ENCODE measurements around the gene HDAC11. TPM values are rescaled to one million over a fixed set of nuclear protein-coding genes. Genes with fewer than 3 reads are reported as not detected.
"Not testable (repeated sequence)": the region's sequence is repeated elsewhere in the genome, so short reads cannot be mapped to it uniquely, and the experiment has no call there.

The HDAC11 gene
- total RNA-seq, 1 donor from 2014 or later, result 15.2 TPM

DNA sequence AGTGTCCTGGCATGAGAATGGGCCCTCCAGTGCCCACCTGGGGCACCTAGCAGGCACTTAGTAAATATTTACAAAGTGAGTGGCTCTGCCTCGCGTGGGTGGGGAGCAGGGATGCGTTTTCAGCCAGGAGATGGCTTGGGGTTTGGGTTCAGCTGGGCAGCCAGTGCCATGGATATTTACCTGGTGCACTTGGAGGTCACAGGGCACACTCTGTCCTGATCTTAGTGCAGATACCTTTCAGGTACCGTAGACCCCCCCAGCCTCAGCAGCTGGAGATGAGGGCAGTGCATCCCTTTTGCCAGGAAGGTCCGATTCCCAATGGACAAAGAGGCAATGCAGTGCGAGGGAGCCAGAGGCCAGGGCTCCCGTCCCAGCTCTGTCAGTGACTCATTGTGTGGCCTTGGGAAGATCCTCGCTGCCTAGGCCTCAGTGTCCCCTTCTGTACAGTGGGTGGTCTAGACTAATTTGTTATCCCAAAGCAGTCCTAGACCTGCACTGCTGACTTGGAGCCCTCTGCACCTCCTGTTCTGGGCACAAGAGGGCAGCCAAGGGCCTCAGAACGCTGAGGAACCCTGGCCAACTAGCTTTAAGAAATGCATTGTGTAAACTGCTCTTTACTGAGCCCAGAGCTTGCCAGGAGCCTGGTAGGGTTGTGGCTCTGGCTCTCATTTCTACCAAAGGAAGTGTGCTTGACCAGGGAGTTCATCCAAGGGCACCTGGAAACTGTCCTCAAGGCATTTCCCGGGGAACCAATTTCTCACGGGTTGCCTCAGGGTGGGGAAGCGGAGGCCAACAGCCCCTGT, 16.0 kb downstream of the HDAC11 start:
- TF ChIP-seq, protein P1, sequence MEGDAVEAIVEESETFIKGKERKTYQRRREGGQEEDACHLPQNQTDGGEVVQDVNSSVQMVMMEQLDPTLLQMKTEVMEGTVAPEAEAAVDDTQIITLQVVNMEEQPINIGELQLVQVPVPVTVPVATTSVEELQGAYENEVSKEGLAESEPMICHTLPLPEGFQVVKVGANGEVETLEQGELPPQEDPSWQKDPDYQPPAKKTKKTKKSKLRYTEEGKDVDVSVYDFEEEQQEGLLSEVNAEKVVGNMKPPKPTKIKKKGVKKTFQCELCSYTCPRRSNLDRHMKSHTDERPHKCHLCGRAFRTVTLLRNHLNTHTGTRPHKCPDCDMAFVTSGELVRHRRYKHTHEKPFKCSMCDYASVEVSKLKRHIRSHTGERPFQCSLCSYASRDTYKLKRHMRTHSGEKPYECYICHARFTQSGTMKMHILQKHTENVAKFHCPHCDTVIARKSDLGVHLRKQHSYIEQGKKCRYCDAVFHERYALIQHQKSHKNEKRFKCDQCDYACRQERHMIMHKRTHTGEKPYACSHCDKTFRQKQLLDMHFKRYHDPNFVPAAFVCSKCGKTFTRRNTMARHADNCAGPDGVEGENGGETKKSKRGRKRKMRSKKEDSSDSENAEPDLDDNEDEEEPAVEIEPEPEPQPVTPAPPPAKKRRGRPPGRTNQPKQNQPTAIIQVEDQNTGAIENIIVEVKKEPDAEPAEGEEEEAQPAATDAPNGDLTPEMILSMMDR (IDR thresholded peaks at IDR 0.05), result peak; percentile 94
- H3K4me1 Mint-ChIP-seq (ENCODE audit: low read depth), result peaks cover 24% of the 10 kb centered on the region
- H3K27ac Mint-ChIP-seq (ENCODE audit: unreplicated experiment), result no peak overlapping the region

DNA sequence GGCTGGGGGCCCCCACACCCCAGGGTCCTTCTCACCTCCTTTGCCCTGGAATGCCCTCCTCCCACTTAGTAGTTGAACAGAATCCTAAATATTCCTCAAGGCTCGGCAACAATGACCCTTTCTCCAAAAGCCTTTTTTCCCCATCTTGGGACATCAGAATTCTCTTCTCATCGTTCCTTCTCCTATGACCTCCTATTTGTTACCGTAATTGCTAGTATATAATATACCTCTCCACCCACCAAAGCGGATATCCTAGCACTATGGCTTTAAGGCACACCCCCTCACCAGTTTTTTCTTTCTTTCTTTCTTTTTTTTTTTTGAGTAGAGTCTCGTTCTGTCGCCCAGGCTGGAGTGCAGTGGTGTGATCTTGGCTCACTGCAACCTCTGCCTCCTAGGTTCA, 16.8 kb downstream of the HDAC11 start:
- H3K27ac Mint-ChIP-seq (ENCODE audit: unreplicated experiment), result no peak overlapping the region
- peaks cover 24% of the 10 kb centered on the region for H3K4me1 Mint-ChIP-seq (ENCODE audit: low read depth)
- no peaks in the 10 kb centered on the region for H3K9me3 Mint-ChIP-seq (ENCODE audit: low read depth)
- no peak overlapping the region for H3K4me3 Mint-ChIP-seq (ENCODE audit: unreplicated experiment)
- H3K27me3 Mint-ChIP-seq (ENCODE audit: low read depth), result no peaks in the 10 kb centered on the region
- TF ChIP-seq, protein P1 (IDR thresholded peaks at IDR 0.05), result no peak
- no peak for DNase-seq (ENCODE audit: low spot score)
- H3K36me3 Mint-ChIP-seq (ENCODE audit: low read depth), result peaks cover 4% of the 10 kb centered on the region

More for the DNA sequence above, 16.0 kb downstream of the HDAC11 start:
- Mint-ChIP-seq H3K4me3 (ENCODE audit: unreplicated experiment) (no peak overlapping the region), H3K9me3 (ENCODE audit: low read depth) (no peaks in the 10 kb centered on the region), H3K36me3 (ENCODE audit: low read depth) (peaks cover 5% of the 10 kb centered on the region), H3K27me3 (ENCODE audit: low read depth) (no peaks in the 10 kb centered on the region)
- DNase-seq (ENCODE audit: low spot score), result peak; percentile 87

DNA sequence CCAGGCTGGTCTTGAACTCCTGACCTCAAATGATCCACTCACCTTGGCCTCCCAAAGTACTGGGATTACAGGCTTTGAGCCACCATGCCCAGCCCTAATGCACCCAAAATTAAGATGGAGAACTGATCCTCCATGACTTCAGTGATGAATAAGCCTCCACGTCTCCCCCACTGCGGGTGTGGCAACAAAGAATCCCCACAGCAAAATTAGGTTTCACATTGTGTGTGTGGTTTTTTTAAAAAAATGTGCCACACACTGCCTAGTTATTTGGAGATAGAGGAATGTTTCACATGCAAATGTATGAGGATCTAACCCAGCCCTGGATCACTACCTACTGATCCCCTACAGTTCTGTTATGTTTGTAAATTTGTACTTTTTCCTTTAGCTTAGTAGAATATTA, 17.3 kb downstream of the HDAC11 start:
- H3K27me3 Mint-ChIP-seq (ENCODE audit: low read depth), result no peaks in the 10 kb centered on the region
- peak; percentile 4 for DNase-seq (ENCODE audit: low spot score)
- H3K4me1 Mint-ChIP-seq (ENCODE audit: low read depth), result peaks cover 24% of the 10 kb centered on the region
- TF ChIP-seq, protein P1 (IDR thresholded peaks at IDR 0.05), result no peak
- H3K4me3 Mint-ChIP-seq (ENCODE audit: unreplicated experiment), result no peak overlapping the region
- peaks cover 2% of the 10 kb centered on the region for H3K36me3 Mint-ChIP-seq (ENCODE audit: low read depth)
- no peak overlapping the region for H3K27ac Mint-ChIP-seq (ENCODE audit: unreplicated experiment)
- no peaks in the 10 kb centered on the region for H3K9me3 Mint-ChIP-seq (ENCODE audit: low read depth)

DNA sequence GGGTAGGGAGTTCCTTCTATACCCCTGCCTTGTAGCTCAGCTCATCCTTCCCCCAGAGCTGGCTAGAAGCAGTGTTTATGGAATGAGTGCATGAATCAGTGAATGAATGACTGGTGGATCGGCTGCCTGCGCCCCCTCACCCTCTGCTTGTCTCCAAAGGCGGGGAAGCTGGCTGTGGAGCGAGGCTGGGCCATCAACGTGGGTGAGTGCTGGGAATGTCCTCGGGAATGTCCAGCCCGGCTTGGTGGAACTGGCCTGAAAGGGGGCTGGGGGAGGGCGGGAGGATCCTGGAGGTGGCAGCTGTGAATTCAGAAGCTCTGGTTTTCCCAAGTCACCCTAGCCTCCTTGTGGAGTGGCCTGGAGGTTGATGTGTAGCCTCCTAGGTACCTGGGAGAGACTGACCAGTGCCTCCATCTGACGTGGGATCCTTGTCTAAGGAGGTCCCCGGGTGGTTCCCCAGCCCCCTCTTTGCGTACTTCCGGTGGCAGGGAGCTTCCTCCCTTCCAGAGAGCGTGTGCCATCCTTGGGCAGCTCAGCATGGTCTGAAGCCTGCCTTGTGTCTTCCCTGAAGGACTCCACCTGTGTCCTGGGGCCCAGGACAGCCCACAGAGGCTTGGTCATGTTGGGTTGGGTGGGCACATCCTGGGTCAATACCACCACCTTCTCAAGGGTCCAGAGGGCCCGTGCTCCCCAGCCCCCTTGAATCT, 18.4 kb downstream of the HDAC11 start:
- DNase-seq (ENCODE audit: low spot score), result peak; percentile 86
- H3K27me3 Mint-ChIP-seq (ENCODE audit: low read depth), result no peaks in the 10 kb centered on the region
- H3K27ac Mint-ChIP-seq (ENCODE audit: unreplicated experiment), result no peak overlapping the region
- peaks cover 24% of the 10 kb centered on the region for H3K4me1 Mint-ChIP-seq (ENCODE audit: low read depth)
- TF ChIP-seq, protein P1 (IDR thresholded peaks at IDR 0.05), result no peak
- H3K9me3 Mint-ChIP-seq (ENCODE audit: low read depth), result no peaks in the 10 kb centered on the region
- peaks cover 2% of the 10 kb centered on the region for H3K36me3 Mint-ChIP-seq (ENCODE audit: low read depth)
- H3K4me3 Mint-ChIP-seq (ENCODE audit: unreplicated experiment), result no peak overlapping the region

DNA sequence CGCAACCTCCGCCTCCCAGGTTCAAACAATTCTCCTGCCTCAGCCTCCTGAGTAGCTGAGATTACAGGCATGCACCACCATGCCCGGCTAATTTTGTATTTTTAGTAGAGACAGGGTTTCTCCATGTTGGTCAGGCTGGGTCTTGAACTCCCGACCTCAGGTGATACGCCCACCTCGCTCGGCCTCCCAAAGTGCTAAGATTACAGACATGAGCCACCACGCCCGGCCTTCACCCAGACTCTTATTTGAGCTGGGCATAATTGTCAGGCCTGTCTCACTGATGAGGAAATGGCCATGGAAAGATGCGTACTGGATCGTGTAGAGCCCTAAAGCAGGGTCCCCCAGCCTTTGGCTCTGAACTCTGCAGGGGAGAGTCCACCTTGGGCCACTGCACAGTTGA, 19.1 kb downstream of the HDAC11 start:
- H3K27ac Mint-ChIP-seq (ENCODE audit: unreplicated experiment); H3K9me3 Mint-ChIP-seq (ENCODE audit: low read depth); H3K27me3 Mint-ChIP-seq (ENCODE audit: low read depth); H3K4me3 Mint-ChIP-seq (ENCODE audit: unreplicated experiment); H3K36me3 Mint-ChIP-seq (ENCODE audit: low read depth): not testable (repeated sequence)
- H3K4me1 Mint-ChIP-seq (ENCODE audit: low read depth), result peaks cover 29% of the 10 kb centered on the region
- DNase-seq (ENCODE audit: low spot score), result peak; percentile 21

All from chondrocyte (in vitro differentiated cells).